ENCODE results near the gene FURIN. TPM values are rescaled to one million over a fixed set of nuclear protein-coding genes. Genes with fewer than 3 reads are reported as not detected.

The FURIN gene
- total RNA-seq, 1 donor from 2014 or later: 432 TPM

DNA sequence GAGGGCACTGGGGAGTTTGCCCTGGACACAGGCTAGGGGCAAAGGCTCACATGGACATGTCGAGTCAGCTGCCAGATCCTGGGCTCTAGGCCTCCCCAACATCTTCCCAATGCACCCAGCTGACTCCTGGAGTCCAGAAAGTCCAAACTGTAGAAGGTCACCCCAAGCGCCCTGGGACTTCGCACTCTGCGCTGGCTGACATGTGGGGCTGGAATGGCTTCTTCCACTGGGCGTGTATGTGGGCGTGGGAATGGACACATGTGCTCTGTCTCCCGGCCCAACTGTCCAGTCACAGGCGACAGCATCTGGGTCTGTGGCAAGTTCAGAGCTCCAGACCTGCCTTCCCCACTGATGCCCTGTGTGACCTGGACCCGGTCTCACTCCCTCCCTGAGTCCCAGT lies 13.2 kb upstream of the FURIN start:
- Mint-ChIP-seq H3K36me3 (ENCODE audit: low read depth) (peaks cover 20% of the 10 kb centered on the region), H3K4me1 (peaks cover 78% of the 10 kb centered on the region), H3K27ac (peak overlapping the region; percentile 90), H3K9me3 (peaks cover 5% of the 10 kb centered on the region), H3K27me3 (no peaks in the 10 kb centered on the region), H3K4me3 (peak overlapping the region; percentile 9)
- intact Hi-C loops (cut with micrococcal nuclease): loop anchor here (10.0 kb wide), 1 partner anchor 450 kb away; no protein-coding TSS in a partner anchor
- no peak for DNase-seq

DNA sequence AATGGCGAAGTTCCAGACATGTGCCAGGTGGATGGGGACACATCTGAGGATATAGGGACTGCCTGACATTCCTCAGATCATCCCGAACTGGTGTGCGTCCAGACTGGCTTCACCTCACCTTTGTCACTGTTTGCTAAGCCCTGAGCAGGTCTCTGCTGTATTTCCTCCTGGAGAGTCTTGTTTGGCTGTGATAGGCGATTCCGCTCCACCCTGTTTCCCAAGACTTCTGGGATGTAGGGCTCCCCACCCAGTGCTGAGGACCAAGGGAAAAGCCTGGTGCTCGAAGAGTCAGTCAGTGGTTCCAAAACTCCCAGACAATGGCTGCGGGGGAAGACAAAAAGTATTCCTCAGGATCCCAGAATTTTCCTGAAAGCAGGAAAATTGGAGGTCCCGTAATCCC lies 11.1 kb upstream of the FURIN start:
- H3K9me3 Mint-ChIP-seq: no peaks in the 10 kb centered on the region
- peaks cover 14% of the 10 kb centered on the region for H3K36me3 Mint-ChIP-seq (ENCODE audit: low read depth)
- intact Hi-C loops (cut with micrococcal nuclease): loop anchor here (10.0 kb wide), 1 partner anchor 453 kb away; no protein-coding TSS in a partner anchor
- no peak overlapping the region for H3K4me3 Mint-ChIP-seq
- H3K27me3 Mint-ChIP-seq: no peaks in the 10 kb centered on the region
- DNase-seq: no peak
- H3K27ac Mint-ChIP-seq: peak overlapping the region; percentile 87
- peaks cover 67% of the 10 kb centered on the region for H3K4me1 Mint-ChIP-seq

DNA sequence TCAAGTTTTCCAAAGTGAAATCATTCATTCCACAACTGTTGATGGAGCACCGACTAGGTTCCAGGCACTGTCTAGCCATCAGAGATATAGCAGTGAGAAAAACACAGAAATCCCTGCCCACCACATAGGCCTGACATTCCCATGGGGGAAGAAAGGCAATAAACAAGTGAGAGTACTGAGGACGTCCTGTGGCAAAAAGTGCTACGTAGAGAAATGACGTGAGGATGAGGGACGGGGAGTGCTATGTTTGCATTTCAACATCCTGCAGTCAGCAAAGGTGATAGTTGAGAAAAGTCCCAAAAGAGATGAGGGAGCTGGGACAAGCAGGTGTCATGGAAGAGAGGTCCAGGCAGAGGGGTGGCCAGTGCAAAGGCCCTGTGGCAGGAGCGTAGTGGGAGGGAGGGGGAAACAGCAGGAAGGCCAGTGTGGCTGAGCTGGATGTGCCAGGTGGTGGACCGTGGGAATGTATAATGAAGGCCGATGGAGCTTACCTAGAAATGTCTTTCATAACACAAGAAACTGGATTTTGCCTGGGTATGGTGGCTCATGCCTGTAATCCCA lies 10.4 kb upstream of the FURIN start:
- intact Hi-C loops (cut with micrococcal nuclease): loop anchor here (10.0 kb wide), 1 partner anchor 453 kb away; no protein-coding TSS in a partner anchor
- peak overlapping the region; percentile 87 for H3K27ac Mint-ChIP-seq
- H3K4me1 Mint-ChIP-seq: peaks cover 67% of the 10 kb centered on the region
- no peak for DNase-seq
- no peaks in the 10 kb centered on the region for H3K9me3 Mint-ChIP-seq
- H3K27me3 Mint-ChIP-seq: no peaks in the 10 kb centered on the region
- peaks cover 13% of the 10 kb centered on the region for H3K36me3 Mint-ChIP-seq (ENCODE audit: low read depth)
- peak overlapping the region; percentile 13 for H3K4me3 Mint-ChIP-seq

DNA sequence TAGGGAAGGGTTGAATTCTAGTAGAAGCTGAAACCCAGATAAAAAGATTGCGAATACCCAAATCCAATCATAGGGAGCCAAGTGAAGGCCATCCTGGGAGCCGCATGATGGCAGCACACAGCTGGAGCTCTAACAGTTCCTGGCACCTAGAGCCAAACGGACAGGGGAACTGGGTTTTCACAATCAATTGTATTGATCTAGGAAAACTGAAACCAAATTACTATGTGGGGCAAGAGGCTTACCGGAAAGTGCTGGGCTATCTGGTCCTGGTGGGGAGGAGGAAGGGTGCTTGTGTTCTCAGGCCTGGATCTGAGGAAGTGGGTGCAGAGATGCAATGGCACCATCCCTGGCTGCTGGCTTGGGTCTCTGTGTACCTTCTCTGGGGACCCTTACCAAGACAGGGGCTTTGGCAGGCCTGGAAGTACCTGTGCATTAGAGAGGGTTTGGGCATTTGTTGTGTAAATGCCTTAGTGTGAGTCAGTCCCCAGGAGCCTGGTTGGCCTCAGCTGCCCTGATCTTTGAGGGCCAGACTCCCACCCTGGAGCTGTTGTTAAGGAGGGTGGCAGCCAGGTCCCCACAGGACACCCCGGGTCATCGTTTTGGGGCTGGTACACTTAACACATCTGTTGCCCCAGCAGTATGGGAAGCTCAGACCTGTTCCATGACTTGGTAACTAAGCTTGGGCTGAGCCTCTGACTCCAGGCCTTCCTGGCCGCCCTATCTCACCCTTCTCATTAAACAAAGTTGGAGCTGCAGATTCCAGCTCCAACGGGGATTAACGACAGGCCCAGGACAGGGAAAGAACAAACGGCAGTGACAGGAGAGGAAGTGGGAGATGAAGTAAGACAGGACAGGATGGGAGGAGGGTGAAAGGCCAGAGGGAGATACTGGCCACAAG lies 8.9 kb upstream of the FURIN start:
- intact Hi-C loops (cut with micrococcal nuclease): loop anchor here (10.0 kb wide), 1 partner anchor 455 kb away; no protein-coding TSS in a partner anchor
- Mint-ChIP-seq H3K36me3 (ENCODE audit: low read depth) (peaks cover 6% of the 10 kb centered on the region), H3K9me3 (no peaks in the 10 kb centered on the region), H3K4me3 (no peak overlapping the region), H3K27ac (peak overlapping the region; percentile 88), H3K27me3 (no peaks in the 10 kb centered on the region), H3K4me1 (peaks cover 69% of the 10 kb centered on the region)
- DNase-seq: no peak

DNA sequence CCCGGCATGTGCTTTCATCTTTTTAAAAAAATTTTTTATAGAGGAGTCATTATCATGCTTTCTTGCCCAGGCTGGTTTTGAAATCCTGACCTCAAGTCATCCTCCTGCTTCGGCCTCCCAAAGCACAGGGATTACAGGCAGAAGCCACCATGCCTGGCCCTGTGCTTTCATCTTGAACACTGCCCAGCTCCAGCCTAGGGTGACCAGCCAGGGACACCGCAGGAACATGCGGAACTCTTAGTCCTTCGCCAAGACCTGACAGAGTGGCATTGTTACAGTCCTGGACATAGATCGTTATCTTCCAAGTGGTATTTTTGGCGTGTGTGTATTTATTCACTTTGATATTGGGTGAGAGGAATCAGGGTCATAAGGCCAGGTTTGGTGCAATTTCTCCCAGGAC lies 7.9 kb upstream of the FURIN start:
- peaks cover 60% of the 10 kb centered on the region for H3K4me1 Mint-ChIP-seq
- intact Hi-C loops (cut with micrococcal nuclease): no loop called here
- no peak overlapping the region for H3K4me3 Mint-ChIP-seq
- no peaks in the 10 kb centered on the region for H3K9me3 Mint-ChIP-seq
- H3K36me3 Mint-ChIP-seq (ENCODE audit: low read depth): peaks cover 2% of the 10 kb centered on the region
- no peak for DNase-seq
- no peak overlapping the region for H3K27ac Mint-ChIP-seq
- no peaks in the 10 kb centered on the region for H3K27me3 Mint-ChIP-seq

DNA sequence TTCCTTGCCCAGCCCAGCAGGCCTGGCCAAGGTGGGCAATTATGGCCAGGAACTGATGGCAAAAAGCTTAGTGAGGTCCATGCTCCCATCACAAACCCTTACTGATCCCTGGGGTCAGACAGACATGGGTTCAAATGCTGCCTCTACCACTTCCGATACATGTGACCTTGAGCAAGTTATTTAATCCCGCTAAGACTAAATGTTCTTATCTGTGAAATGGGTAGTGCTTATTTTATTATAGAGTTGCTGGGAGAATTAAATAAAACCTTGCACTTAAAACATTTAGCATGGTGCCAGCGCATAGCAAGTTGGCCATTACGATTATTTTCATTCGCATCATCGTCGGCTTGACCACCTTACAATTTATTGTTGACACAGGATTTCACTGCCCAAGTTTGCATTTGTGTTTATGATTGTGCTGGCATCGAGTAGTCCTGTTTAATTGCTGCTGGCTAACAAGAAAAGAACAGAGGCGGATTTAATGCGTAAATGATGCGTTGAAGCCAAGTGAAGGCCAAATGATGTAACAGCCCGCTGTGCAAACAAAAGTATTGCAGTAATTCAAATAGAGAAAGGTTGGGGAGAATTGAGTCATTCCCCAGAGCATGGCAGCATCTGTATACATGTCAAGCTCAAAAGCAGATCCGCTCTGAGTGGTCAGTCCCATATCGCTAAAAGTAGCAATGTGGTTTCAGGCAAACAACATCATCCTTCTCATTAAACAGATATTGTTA lies 7.3 kb upstream of the FURIN start:
- no peak for DNase-seq
- intact Hi-C loops (cut with micrococcal nuclease): no loop called here
- Mint-ChIP-seq H3K27me3 (no peaks in the 10 kb centered on the region), H3K4me1 (peaks cover 59% of the 10 kb centered on the region), H3K9me3 (no peaks in the 10 kb centered on the region), H3K36me3 (ENCODE audit: low read depth) (peaks cover 2% of the 10 kb centered on the region), H3K27ac (no peak overlapping the region), H3K4me3 (no peak overlapping the region)

DNA sequence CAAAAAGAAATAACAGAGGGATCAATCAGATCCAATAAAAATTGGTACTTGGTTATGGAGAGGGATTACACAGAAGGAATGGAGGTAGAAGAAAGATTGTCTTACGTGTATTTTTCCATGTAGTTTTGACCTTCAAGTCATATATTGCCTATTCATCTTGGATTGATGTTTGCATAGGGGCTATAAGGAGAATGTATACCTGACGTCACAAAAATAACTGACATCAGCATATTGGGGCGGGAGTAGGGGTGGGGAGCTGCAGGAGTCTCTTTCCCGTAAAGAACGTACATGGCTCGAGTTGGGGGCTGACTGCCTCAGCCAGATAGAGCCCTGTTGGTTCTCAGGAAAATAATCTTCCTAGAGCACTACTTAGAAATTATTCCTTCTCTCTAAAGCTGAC lies 5.9 kb upstream of the FURIN start:
- Mint-ChIP-seq H3K4me1 (peaks cover 55% of the 10 kb centered on the region), H3K27me3 (no peaks in the 10 kb centered on the region), H3K27ac (peak overlapping the region; percentile 9), H3K4me3 (no peak overlapping the region), H3K36me3 (ENCODE audit: low read depth) (peaks cover 2% of the 10 kb centered on the region), H3K9me3 (no peaks in the 10 kb centered on the region)
- DNase-seq: no peak
- intact Hi-C loops (cut with micrococcal nuclease): no loop called here

DNA sequence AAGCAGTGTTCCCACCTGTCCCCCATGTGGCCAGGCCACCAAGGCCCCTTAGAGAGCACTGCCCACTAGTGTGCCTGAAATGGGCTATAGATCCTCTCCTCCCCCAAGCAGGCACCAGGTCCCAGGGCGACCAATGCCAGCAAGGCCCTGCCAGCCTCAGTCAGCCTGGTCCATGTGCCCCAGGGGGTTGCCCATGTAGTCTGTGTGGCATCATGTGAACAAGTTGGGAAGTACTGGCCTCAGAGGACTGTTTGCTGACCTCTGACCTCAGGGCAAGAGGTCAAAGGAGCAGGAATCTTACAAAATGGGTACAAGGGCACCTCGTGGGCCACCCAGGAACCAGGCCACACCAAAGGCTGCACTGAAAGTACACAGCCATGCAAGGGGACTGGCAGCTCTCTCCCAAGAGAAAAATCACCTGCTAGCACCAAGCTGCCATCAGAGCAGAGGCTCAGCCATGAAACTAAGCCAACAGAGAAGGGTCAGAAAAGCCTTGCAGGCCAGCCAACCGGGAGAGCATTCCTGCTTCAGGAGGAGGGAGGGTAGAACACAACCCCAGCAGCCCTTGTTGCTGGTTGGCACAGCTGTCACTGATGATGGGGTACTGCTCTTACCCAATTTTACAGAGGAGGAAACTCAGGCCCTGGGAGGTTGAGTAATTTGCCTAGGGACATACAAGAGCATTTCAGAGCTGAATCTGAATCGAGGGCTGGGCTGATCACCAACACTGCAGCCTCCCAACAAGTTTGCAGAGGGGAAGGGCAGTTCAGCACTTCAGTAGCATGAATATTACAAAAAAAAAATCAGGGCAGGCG lies 5.2 kb upstream of the FURIN start:
- no peaks in the 10 kb centered on the region for H3K27me3 Mint-ChIP-seq
- no peak overlapping the region for H3K4me3 Mint-ChIP-seq
- no peaks in the 10 kb centered on the region for H3K36me3 Mint-ChIP-seq (ENCODE audit: low read depth)
- peaks cover 53% of the 10 kb centered on the region for H3K4me1 Mint-ChIP-seq
- H3K27ac Mint-ChIP-seq: peak overlapping the region; percentile 83
- no peak for DNase-seq
- intact Hi-C loops (cut with micrococcal nuclease): no loop called here
- H3K9me3 Mint-ChIP-seq: no peaks in the 10 kb centered on the region

DNA sequence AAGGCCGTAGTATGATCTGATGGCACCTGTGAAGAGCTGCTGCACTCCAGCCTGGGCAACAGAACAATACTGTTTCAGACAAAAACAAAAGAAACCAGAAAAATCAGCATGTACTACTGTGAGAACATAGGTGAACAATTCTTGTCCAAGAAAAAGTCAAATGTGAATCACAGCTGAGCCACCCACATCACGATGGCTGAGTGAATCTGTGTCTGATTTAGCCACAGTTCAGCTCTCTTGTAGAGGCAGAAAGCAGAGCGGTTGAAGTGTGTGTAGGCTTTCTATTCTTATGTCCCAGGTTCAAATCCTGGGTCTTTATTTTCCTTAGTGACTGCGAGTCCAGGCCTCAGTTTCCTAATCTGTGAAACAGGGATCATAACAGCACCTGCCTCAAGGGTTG lies 4.4 kb upstream of the FURIN start:
- Mint-ChIP-seq H3K4me1 (peaks cover 61% of the 10 kb centered on the region), H3K4me3 (no peak overlapping the region), H3K27me3 (no peaks in the 10 kb centered on the region), H3K9me3 (no peaks in the 10 kb centered on the region), H3K27ac (peak overlapping the region; percentile 83), H3K36me3 (ENCODE audit: low read depth) (no peaks in the 10 kb centered on the region)
- DNase-seq: no peak
- intact Hi-C loops (cut with micrococcal nuclease): no loop called here

DNA sequence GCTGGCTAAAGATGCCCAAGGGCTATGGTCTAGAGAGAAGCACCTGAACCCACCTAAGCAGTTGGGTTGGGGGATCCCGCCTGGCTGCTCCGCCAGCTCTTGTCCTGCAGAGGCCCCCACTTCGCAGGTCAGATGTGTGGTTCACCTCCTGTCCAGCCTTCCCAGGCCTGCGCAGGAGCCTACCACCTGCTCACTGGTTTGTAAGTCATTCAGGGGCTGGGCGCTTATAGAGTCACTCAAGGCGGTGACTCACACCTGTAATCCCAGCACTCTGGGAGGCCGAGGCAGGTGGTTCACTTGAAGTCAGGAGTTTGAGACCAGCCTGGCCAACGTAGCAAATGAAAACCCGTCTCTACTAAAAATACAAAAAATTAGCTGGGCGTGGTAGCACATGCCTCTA lies 3.9 kb upstream of the FURIN start:
- no peak for DNase-seq
- intact Hi-C loops (cut with micrococcal nuclease): no loop called here
- H3K4me3 Mint-ChIP-seq: no peak overlapping the region
- no peak overlapping the region for H3K27ac Mint-ChIP-seq
- H3K27me3 Mint-ChIP-seq: no peaks in the 10 kb centered on the region
- H3K9me3 Mint-ChIP-seq: no peaks in the 10 kb centered on the region
- H3K36me3 Mint-ChIP-seq (ENCODE audit: low read depth): peaks cover 1% of the 10 kb centered on the region
- H3K4me1 Mint-ChIP-seq: peaks cover 62% of the 10 kb centered on the region

DNA sequence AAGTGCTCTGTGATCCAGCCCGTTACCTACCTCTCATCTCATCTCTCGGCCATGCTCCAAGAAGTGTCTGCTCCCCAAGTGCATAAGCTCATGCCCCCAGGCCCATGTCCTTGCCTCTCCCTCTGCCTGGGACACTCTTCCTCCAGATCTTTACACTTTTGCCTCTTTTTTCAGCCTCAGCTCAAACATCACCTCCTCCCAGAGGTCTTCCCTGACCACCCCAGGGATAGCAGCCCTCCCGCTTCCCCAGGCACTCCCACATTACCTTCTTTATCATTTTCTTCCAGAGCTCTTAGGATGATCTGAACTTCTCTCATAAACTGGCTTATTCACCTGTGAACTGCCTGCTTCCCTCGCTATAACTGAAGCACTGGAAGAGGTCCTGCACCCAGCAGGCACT lies 2.7 kb upstream of the FURIN start:
- Mint-ChIP-seq H3K36me3 (ENCODE audit: low read depth) (peaks cover 9% of the 10 kb centered on the region), H3K27me3 (no peaks in the 10 kb centered on the region), H3K9me3 (no peaks in the 10 kb centered on the region), H3K4me1 (peaks cover 66% of the 10 kb centered on the region), H3K4me3 (no peak overlapping the region), H3K27ac (peak overlapping the region; percentile 15)
- no peak for DNase-seq
- intact Hi-C loops (cut with micrococcal nuclease): no loop called here

DNA sequence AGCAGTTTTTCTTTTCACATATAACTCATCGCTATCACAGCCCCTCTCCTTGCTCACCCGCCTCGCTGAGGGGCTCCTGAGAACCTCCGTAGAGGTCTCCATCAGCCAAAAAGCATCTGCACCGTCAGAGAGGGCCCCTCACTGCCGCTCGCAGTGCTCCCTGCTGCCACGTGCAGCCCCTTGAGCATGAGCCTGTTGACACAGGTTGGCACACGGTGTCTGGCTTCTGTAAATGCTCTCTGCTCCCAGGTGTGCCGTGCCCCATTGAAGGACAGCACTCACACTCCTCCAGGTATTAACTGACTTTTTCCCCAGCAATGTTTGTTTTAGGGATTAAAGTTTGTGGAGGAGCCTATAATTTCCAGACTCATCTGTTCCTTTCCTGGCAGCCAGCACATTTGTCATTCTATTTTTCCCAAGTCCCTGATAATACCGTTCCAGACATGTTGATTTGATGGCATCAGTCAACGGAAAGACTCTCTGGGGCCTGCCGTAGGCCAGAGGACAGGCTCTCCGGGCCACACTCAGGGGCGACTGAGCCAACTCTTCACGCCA lies 2.1 kb upstream of the FURIN start:
- DNase-seq: no peak
- H3K27ac Mint-ChIP-seq: peak overlapping the region; percentile 51
- H3K9me3 Mint-ChIP-seq: no peaks in the 10 kb centered on the region
- H3K36me3 Mint-ChIP-seq (ENCODE audit: low read depth): peaks cover 12% of the 10 kb centered on the region
- H3K27me3 Mint-ChIP-seq: no peaks in the 10 kb centered on the region
- intact Hi-C loops (cut with micrococcal nuclease): no loop called here
- H3K4me1 Mint-ChIP-seq: peaks cover 66% of the 10 kb centered on the region
- no peak overlapping the region for H3K4me3 Mint-ChIP-seq

DNA sequence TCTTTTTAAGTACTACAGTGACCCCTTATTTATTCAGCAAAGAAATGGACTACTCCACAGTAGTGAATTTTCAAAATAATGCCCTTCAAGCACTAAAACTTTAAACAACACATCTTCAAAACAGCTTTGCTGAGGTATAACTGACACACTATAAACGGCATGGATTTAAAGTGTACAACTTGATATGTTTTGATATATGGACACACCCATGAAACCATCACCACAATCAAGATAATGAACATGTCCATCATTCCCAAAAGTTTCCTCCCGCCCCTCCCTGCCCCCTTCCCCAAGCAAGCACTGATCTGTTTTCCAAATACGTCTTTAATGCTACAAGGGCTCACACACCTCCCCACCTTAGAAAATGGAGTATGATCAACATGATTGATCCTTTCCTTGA lies 1.6 kb upstream of the FURIN start:
- peak overlapping the region; percentile 51 for H3K27ac Mint-ChIP-seq
- no peak overlapping the region for H3K4me3 Mint-ChIP-seq

More for the DNA sequence above, 1.6 kb upstream of the FURIN start:
- DNase-seq: no peak
- no peaks in the 10 kb centered on the region for H3K9me3 Mint-ChIP-seq
- peaks cover 12% of the 10 kb centered on the region for H3K36me3 Mint-ChIP-seq (ENCODE audit: low read depth)
- intact Hi-C loops (cut with micrococcal nuclease): no loop called here
- no peaks in the 10 kb centered on the region for H3K27me3 Mint-ChIP-seq
- peaks cover 64% of the 10 kb centered on the region for H3K4me1 Mint-ChIP-seq
